Ovary (tissue), 9 donors: ENCODE data around the gene GALNT3. TPM values are rescaled to one million over a fixed set of nuclear protein-coding genes. Genes with fewer than 3 reads are reported as not detected.

Experiments used
- DNase-seq, 5 donors: peaks; one replicate each; pipeline ENCODE4 v3.0.0-alpha.2; 2019 to 2020
- H3K27ac ChIP-seq, 2 donors: fragments of 200-600 bp; one replicate each; pipeline versions ENCODE4 v1.5.1 to v1.8.0; 2019 to 2022
- H3K27me3 ChIP-seq: fragments of 200-600 bp; one replicate; pipeline ENCODE4 v1.8.0; 2022
- H3K36me3 ChIP-seq: fragments of 200-600 bp; sonication (generic); one replicate; pipeline ENCODE4 v1.5.1; 2019
- H3K4me1 ChIP-seq: one replicate; pipeline ENCODE4 v1.8.1; 2013; ENCODE audit warnings: mild to moderate bottlenecking, moderate library complexity; ENCODE audit not compliant: insufficient read depth
- H3K4me3 ChIP-seq: fragments of 200-600 bp; sonication (generic); one replicate; pipeline ENCODE4 v1.5.1; 2017
- H3K9me3 ChIP-seq, 2 donors: fragments of 200-600 bp in 1 of 2; sonication (generic) in 1 of 2; one replicate each; pipeline versions ENCODE4 v1.5.1 to v1.8.1; 2013 to 2019; ENCODE audit warnings: mild to moderate bottlenecking in 1 of 2, moderate library complexity in 1 of 2
- EP300 ChIP-seq: sonication (generic); formaldehyde crosslinking; IDR thresholded peaks from one replicate; pipeline ENCODE4 v1.6.1; 2017; ENCODE audit warnings: antibody characterized with exemption
- POLR2A ChIP-seq: fragments of 450-650 bp; IDR thresholded peaks from one replicate; pipeline ENCODE4 v1.6.1; 2017; ENCODE audit warnings: antibody characterized with exemption, mild to moderate bottlenecking, moderate library complexity
- WGBS, 3 donors: extraction: QIAGEN DNeasy Blood & Tissue Kit in 1 of 3; methylation state at CpG; one replicate each; pipeline versions ENCODE4 v1.1.5 to v1.1.7; 2013 to 2017; 5-methylcytosine and 5-hydroxymethylcytosine counted together
- intact Hi-C, 4 donors: fragments of 100-400 bp; cut with DNase I; formaldehyde crosslinking; loops; one replicate each; pipeline versions ENCODE4 v1.11.0 to v1.15.1; 2022 to 2023
- polyA plus RNA-seq, 2 donors: library from polyadenylated mRNA; stranded (reverse); fragments of 200-250 nt in 1 of 2; fragments of 350-450 nt in 1 of 2; fragmentation: Illumina TruSeq in 1 of 2; extraction: RNeasy Lipid Tissue Mini Kit (QIAGEN cat#74804) in 1 of 2; gene quantifications; one replicate each; pipeline ENCODE4 v1.2.3, GENCODE V29; 2013 to 2014
- total RNA-seq, 7 donors: library from RNA; depleted of rRNA in 2 of 7; stranded (reverse); fragments of >200 nt in 2 of 7; fragmentation: NEBNext Ultra II Directional in 3 of 7; extraction: Animal tissue kit (Norgen Biotek cat#: 25700) in 3 of 7; gene quantifications; one replicate each; pipeline versions ENCODE4 v1.1.0 to v1.2.4, GENCODE V29; 2016 to 2023
- TF ChIP-seq, protein P1 (sequence below), 3 donors: fragments of 450-650 bp in 2 of 3; fragments of 200-600 bp in 1 of 3; IDR thresholded peaks; one replicate each; pipeline versions ENCODE4 v1.5.1 to v1.8.0; 2016 to 2022; ENCODE audit warnings: antibody characterized with exemption in 3 of 3, mild to moderate bottlenecking in 1 of 3
- donor health status: DM: no; HTN: no; CAD: no; lungs with moderate emphysema.
- donor health status: DM: no; HTN: no; CAD: no.
- donor health status: Bipolar disorder and iron deficiency.
- donor health status: DM: yes; HTN: yes; CAD: no.
- donor health status: DM: no; HTN: no; CAD: no.
- donor health status: DM: yes; HTN: yes; CAD: no.

GALNT3 gene
- total and polyA plus RNA-seq, 9 donors: 2.7 to 32.7 (median 5.2) TPM

GRCh38 chr2:165825041-165825440 is 31.0 kb upstream of the GALNT3 start:
- intact Hi-C loops: no loop called here
- Histone ChIP-seq H3K27ac (no peak overlapping the region), H3K9me3 (no peaks in the 10 kb centered on the region), H3K36me3 (no peaks in the 10 kb centered on the region), H3K4me3 (no peak overlapping the region), H3K27me3 (no peaks in the 10 kb centered on the region), H3K4me1 (peaks cover 2% of the 10 kb centered on the region)
- 8 to 19% (median 15%) methylated on average over 2 of the region's 2 CpGs for WGBS, 3 donors
- TF ChIP-seq EP300: no peak
- TF ChIP-seq POLR2A: no peak
- TF ChIP-seq, protein P1, sequence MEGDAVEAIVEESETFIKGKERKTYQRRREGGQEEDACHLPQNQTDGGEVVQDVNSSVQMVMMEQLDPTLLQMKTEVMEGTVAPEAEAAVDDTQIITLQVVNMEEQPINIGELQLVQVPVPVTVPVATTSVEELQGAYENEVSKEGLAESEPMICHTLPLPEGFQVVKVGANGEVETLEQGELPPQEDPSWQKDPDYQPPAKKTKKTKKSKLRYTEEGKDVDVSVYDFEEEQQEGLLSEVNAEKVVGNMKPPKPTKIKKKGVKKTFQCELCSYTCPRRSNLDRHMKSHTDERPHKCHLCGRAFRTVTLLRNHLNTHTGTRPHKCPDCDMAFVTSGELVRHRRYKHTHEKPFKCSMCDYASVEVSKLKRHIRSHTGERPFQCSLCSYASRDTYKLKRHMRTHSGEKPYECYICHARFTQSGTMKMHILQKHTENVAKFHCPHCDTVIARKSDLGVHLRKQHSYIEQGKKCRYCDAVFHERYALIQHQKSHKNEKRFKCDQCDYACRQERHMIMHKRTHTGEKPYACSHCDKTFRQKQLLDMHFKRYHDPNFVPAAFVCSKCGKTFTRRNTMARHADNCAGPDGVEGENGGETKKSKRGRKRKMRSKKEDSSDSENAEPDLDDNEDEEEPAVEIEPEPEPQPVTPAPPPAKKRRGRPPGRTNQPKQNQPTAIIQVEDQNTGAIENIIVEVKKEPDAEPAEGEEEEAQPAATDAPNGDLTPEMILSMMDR (IDR thresholded peaks at IDR 0.05): no peak
- DNase-seq: peak in 4 of 5 donors; percentile 15 to 35 (median 22)

- no peaks in the 10 kb centered on the region for H3K9me3 ChIP-seq
- H3K27me3 ChIP-seq: no peaks in the 10 kb centered on the region
- no peak overlapping the region for H3K27ac ChIP-seq
- intact Hi-C loops: no loop called here
- DNase-seq: no peak
- 4 to 8% (median 4%) methylated on average over 2 of the region's 2 CpGs for WGBS, 3 donors
- TF ChIP-seq, protein P1 (IDR thresholded peaks at IDR 0.05): no peak
- TF ChIP-seq POLR2A (no peak), EP300 (no peak)
- H3K4me3 ChIP-seq: no peak overlapping the region
- H3K36me3 ChIP-seq: no peaks in the 10 kb centered on the region
- peaks cover 2% of the 10 kb centered on the region for H3K4me1 ChIP-seq
These were observed 26.2 kb upstream of the GALNT3 start for GRCh38 chr2:165820296-165820695.

DNA sequence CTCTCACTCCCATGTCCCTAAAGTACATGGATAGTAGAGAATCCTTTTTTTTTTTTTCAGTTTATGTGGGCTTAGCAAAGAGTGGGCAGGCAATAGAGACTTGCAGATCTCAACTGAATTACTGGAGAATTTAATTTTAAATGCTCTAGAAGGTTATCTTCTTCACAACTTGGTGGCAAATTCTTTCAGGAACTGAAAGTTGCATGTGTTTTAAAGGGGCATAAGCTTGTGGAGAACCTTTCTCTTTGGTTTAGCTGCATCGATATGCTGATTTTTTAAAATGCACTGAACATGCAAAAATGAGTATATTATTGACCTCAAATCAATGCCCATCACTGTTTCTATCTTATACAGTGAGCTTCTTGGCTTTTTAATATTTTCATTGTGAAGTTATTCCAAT is 24.9 kb upstream of the GALNT3 start:
- no peak overlapping the region for H3K4me3 ChIP-seq
- H3K36me3 ChIP-seq: no peaks in the 10 kb centered on the region
- DNase-seq: no peak
- TF ChIP-seq POLR2A (no peak), EP300 (no peak)
- peaks cover 2% of the 10 kb centered on the region for H3K4me1 ChIP-seq
- intact Hi-C loops: no loop called here
- H3K27ac ChIP-seq: no peak overlapping the region
- H3K9me3 ChIP-seq: no peaks in the 10 kb centered on the region
- H3K27me3 ChIP-seq: no peaks in the 10 kb centered on the region
- 95 to 100% (median 96%) methylated on average over 1 of the region's 1 CpG for WGBS, 3 donors

DNA sequence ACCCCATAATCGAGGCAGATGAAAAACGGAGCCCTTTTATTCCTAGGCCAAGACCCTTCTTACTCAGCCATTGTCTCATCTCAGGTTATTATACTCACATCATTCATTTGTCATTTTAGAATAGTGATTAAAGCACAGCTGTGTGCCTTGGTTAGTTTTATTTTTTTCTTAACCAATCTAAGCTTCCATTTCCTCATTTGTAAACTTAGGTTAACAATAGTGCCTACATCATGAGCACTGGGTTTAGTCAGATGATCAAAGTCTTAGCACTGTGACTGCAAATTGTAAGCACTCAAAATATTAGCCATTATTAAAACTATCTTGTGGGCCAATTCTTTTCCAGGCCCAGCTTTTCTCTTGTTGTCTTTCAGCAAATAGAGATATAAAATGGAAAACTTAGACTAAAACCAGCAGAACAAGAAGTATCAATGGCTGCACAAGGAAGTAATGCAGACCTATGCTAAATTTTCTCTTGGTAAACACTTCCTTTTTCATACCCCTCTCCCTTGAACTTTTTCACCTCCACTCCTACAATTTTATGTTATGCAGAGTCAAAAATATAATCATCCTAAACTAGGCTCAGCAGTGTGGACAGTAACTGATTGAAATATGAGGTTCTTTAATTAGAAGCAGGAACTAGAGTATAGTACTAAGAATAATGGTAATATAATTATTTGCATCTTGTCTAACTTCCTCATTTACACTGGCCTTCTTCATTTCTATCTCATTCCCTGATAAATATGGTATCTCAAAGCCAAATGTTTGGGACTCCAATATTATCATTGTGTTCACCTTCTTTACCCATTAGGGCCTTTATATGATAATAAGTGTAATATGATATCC is 21.5 kb upstream of the GALNT3 start:
- TF ChIP-seq EP300 (no peak), POLR2A (no peak)
- TF ChIP-seq, protein P1 (IDR thresholded peaks at IDR 0.05): no peak
- DNase-seq: no peak
- Histone ChIP-seq H3K4me1 (peaks cover 2% of the 10 kb centered on the region), H3K27me3 (no peaks in the 10 kb centered on the region), H3K27ac (no peak overlapping the region), H3K36me3 (no peaks in the 10 kb centered on the region), H3K4me3 (no peak overlapping the region), H3K9me3 (no peaks in the 10 kb centered on the region)
- intact Hi-C loops: no loop called here
- WGBS, 3 donors: 89 to 93% (median 90%) methylated on average over 2 of the region's 2 CpGs

GRCh38 chr2:165814473-165814872 is 20.4 kb upstream of the GALNT3 start:
- Histone ChIP-seq H3K27me3 (no peaks in the 10 kb centered on the region), H3K9me3 (no peaks in the 10 kb centered on the region), H3K36me3 (no peaks in the 10 kb centered on the region), H3K4me3 (no peak overlapping the region), H3K27ac (no peak overlapping the region), H3K4me1 (no peaks in the 10 kb centered on the region)
- TF ChIP-seq, protein P1 (IDR thresholded peaks at IDR 0.05): no peak
- no peak for TF ChIP-seq EP300
- no peak for DNase-seq
- intact Hi-C loops: no loop called here
- WGBS, 3 donors: 84 to 91% (median 84%) methylated on average over 4 of the region's 4 CpGs
